ENCODE results near the gene MRPS15.

DNA sequence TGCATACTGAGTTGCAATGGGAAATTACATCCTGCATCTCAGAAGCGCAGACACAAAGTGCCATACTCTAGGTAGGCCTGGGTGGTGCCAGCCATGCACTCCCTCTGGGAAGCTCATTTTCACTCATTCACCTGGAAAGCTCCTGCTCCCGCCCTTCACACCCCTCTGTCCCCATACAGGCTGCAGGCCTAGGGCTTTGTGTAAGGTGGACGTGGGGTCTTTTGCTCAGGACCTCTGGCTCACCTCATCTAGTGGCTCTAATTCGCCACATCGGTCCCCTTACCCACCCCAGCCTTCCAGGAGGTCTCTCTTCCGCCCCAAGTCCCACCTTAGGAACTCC lies 751 bp downstream of the MRPS15 start:
- TF ChIP-seq, protein P1, sequence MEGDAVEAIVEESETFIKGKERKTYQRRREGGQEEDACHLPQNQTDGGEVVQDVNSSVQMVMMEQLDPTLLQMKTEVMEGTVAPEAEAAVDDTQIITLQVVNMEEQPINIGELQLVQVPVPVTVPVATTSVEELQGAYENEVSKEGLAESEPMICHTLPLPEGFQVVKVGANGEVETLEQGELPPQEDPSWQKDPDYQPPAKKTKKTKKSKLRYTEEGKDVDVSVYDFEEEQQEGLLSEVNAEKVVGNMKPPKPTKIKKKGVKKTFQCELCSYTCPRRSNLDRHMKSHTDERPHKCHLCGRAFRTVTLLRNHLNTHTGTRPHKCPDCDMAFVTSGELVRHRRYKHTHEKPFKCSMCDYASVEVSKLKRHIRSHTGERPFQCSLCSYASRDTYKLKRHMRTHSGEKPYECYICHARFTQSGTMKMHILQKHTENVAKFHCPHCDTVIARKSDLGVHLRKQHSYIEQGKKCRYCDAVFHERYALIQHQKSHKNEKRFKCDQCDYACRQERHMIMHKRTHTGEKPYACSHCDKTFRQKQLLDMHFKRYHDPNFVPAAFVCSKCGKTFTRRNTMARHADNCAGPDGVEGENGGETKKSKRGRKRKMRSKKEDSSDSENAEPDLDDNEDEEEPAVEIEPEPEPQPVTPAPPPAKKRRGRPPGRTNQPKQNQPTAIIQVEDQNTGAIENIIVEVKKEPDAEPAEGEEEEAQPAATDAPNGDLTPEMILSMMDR (IDR thresholded peaks at IDR 0.05): no peak
- no peak for TF ChIP-seq ZFX (IDR thresholded peaks at IDR 0.05; ENCODE audit: borderline replicate concordance)

All from 22Rv1 (cell line).